Testis (tissue), 3 donors: ENCODE measurements around the gene KCTD5. TPM values are rescaled to one million over a fixed set of nuclear protein-coding genes. Genes with fewer than 3 reads are reported as not detected.

Experiments
- DNase-seq: peaks from one replicate; pipeline ENCODE4 v3.0.0-alpha.2; 2019
- H3K27ac ChIP-seq, 2 donors: fragments of 200-600 bp; sonication (generic); one replicate each; pipeline ENCODE4 v1.5.1; 2019
- H3K27me3 ChIP-seq: fragments of 200-600 bp; sonication (generic); one replicate; pipeline ENCODE4 v1.5.1; 2019
- H3K36me3 ChIP-seq: fragments of 200-600 bp; sonication (generic); one replicate; pipeline ENCODE4 v1.5.1; 2017; ENCODE audit warnings: low read depth; ENCODE audit errors: missing control alignments
- H3K4me1 ChIP-seq: fragments of 200-600 bp; sonication (generic); one replicate; pipeline ENCODE4 v1.5.1; 2019
- H3K4me3 ChIP-seq, 2 donors: fragments of 200-600 bp; sonication (generic); one replicate each; pipeline ENCODE4 v1.5.1; 2017 to 2019
- H3K9me3 ChIP-seq: fragments of 200-600 bp; sonication (generic); one replicate; pipeline ENCODE4 v1.5.1; 2017
- POLR2A ChIP-seq: fragments of 450-650 bp; IDR thresholded peaks from one replicate; pipeline ENCODE4 v1.6.1; 2017; ENCODE audit warnings: antibody characterized with exemption, mild to moderate bottlenecking, moderate library complexity
- WGBS, 2 donors: methylation state at CpG; one replicate each; pipeline ENCODE4 v1.1.5; 2018; 5-methylcytosine and 5-hydroxymethylcytosine counted together
- intact Hi-C: fragments of 100-400 bp; cut with DNase I; formaldehyde crosslinking; loops from one replicate; pipeline ENCODE4 v1.15.1; 2023; ENCODE audit warnings: low total_unique reads
- polyA plus RNA-seq: library from polyadenylated mRNA; stranded (reverse); fragments of 350-450 nt; fragmentation: Illumina TruSeq; extraction: RNeasy Lipid Tissue Mini Kit (QIAGEN cat#74804); gene quantifications from one replicate; pipeline ENCODE4 v1.2.3, GENCODE V29; 2014; ENCODE audit warnings: low read depth, low replicate concordance; ENCODE audit not compliant: insufficient read depth
- total RNA-seq, 2 donors: library from RNA; depleted of rRNA; stranded (reverse); fragments of >200 nt; gene quantifications; one replicate each; pipeline ENCODE4 v1.2.3, GENCODE V29; 2016
- TF ChIP-seq, protein P1 (sequence below), 3 experiments: fragments of 450-650 bp in 2 of 3; fragments of 200-600 bp in 1 of 3; sonication (generic) in 1 of 3; IDR thresholded peaks; one replicate each; pipeline ENCODE4 v1.5.1; 2016 to 2019; ENCODE audit warnings: antibody characterized with exemption in 3 of 3, mild to moderate bottlenecking in 2 of 3, moderate library complexity in 1 of 3

KCTD5 gene
- total and polyA plus RNA-seq, 3 donors from 2014 or later: 33.3 to 72.2 (median 63.9) TPM

DNA sequence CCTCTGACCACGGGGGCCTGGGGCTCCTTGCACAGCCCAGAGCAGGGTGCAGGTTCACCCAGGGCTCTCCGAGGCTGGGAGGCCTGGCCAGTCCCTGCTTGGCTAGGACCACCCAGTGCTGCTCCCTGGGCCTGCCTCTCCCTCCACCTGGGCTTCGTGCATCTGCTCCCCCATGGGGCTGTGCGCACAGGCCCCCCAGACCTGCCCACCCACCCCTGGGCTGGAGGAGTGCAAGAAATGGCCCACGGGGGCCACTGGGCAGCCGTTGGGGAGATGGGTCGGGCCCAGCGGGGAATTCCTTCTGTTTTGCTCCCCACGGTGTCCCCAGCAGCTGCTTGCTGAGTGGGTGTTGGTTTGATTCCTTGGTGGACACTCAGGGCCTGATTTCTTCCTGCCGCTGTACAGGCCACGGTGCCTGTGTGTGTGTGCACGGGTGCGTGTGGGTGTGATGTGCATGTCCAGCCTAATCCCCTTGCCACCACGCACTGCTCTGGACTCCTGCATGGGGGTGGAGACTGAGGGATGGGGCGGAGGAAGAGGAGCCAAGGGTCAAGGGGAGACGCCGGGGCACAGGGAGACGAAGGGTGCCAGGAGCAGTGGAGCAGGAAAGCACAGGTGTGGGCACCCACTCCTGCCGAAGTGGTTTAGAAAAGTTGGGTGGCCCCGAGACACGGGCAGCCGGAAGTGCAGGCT is 29.2 kb downstream of the KCTD5 start:
- Histone ChIP-seq H3K4me1 (peaks cover 7% of the 10 kb centered on the region), H3K27ac (no peak overlapping the region), H3K36me3 (no peaks in the 10 kb centered on the region), H3K4me3 (no peak overlapping the region), H3K9me3 (no peaks in the 10 kb centered on the region), H3K27me3 (no peaks in the 10 kb centered on the region)
- DNase-seq: no peak
- 67 to 82% methylated on average over 13 to 22 of the region's 22 CpGs for WGBS, 2 donors
- TF ChIP-seq, protein P1, sequence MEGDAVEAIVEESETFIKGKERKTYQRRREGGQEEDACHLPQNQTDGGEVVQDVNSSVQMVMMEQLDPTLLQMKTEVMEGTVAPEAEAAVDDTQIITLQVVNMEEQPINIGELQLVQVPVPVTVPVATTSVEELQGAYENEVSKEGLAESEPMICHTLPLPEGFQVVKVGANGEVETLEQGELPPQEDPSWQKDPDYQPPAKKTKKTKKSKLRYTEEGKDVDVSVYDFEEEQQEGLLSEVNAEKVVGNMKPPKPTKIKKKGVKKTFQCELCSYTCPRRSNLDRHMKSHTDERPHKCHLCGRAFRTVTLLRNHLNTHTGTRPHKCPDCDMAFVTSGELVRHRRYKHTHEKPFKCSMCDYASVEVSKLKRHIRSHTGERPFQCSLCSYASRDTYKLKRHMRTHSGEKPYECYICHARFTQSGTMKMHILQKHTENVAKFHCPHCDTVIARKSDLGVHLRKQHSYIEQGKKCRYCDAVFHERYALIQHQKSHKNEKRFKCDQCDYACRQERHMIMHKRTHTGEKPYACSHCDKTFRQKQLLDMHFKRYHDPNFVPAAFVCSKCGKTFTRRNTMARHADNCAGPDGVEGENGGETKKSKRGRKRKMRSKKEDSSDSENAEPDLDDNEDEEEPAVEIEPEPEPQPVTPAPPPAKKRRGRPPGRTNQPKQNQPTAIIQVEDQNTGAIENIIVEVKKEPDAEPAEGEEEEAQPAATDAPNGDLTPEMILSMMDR (IDR thresholded peaks at IDR 0.05): no peak
- no peak for TF ChIP-seq POLR2A
- intact Hi-C loops: no loop called here

DNA sequence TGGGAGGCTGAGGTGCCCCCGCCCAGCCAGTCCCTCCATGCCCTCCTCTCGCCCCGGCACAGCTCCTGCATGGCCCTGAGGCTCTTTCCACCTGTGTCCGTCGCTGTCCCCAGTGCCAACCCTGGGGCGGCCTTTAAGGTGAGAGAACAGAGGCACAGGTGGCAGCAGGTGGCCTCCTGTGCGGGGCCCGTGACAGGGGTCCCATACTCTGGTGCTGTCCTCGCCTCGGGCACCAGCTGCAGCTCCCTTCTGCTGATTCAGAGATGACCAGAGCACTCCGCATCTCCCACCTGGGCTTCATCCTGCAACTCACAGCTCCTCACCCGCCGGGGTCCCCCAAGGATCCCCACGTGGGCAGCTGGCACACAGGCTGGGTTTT is 29.7 kb downstream of the KCTD5 start:
- Histone ChIP-seq H3K4me3 (no peak overlapping the region), H3K27ac (no peak overlapping the region), H3K27me3 (no peaks in the 10 kb centered on the region), H3K36me3 (no peaks in the 10 kb centered on the region), H3K9me3 (no peaks in the 10 kb centered on the region), H3K4me1 (peaks cover 7% of the 10 kb centered on the region)
- TF ChIP-seq, protein P1 (IDR thresholded peaks at IDR 0.05): no peak
- no peak for TF ChIP-seq POLR2A
- DNase-seq: no peak
- intact Hi-C loops: no loop called here
- WGBS, 2 donors: 84 to 88% methylated on average over 8 to 12 of the region's 14 CpGs

DNA sequence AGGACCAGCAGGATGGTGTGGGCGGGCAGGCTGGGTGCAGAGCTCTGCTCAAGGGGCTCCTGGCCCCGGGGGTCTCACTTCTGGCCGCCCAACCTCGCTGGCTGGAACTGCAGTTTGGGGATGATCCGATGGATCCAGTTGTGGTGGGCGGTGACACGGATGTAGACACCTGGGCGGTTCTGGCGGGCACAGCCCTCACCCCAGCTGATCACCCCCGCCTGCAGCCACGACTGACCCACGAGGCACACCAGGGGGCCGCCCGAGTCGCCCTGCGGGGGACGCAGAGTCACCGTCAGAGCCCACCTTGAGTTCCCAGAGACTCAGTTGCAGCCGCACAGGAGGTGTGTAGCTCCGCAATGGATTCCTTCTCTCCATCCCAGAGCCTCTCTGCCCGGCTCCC is 30.2 kb downstream of the KCTD5 start:
- TF ChIP-seq, protein P1 (IDR thresholded peaks at IDR 0.05): no peak
- no peak for TF ChIP-seq POLR2A
- Histone ChIP-seq H3K36me3 (no peaks in the 10 kb centered on the region), H3K27ac (no peak overlapping the region), H3K4me3 (no peak overlapping the region), H3K27me3 (no peaks in the 10 kb centered on the region), H3K9me3 (no peaks in the 10 kb centered on the region), H3K4me1 (peaks cover 7% of the 10 kb centered on the region)
- intact Hi-C loops: no loop called here
- WGBS, 2 donors: 82 to 90% methylated on average over 10 to 20 of the region's 21 CpGs
- no peak for DNase-seq

DNA sequence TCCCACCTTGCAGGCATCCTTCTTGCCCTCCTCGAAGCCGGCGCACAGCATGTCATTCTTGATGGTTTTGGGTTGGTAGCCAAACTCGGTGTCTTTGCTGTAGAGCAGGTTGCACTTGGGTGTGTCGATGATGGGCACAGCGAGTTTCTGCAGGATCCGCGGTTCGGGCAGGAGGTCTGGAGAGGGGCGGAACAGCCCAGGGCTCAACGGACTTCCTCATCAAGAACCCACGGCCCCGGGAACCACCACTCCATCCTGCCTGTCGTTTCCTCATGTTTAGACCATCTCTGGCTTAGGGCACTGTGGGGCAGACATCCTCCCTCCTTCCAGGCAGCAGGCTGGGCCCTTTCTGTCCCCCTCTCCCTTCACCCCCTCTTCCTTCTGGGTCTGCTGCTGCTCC is 31.2 kb downstream of the KCTD5 start:
- no peak for DNase-seq
- TF ChIP-seq, protein P1 (IDR thresholded peaks at IDR 0.05): no peak
- TF ChIP-seq POLR2A: no peak
- H3K27ac ChIP-seq: no peak overlapping the region
- no peaks in the 10 kb centered on the region for H3K9me3 ChIP-seq
- H3K36me3 ChIP-seq: no peaks in the 10 kb centered on the region
- H3K27me3 ChIP-seq: no peaks in the 10 kb centered on the region
- WGBS, 2 donors: 85 to 87% methylated on average over 14 of the region's 14 CpGs
- peaks cover 7% of the 10 kb centered on the region for H3K4me1 ChIP-seq
- H3K4me3 ChIP-seq: no peak overlapping the region
- intact Hi-C loops: no loop called here
